NCI-H2107 treated with DMSO at 0.1 percent for 48 hours (cell line): Measurements from ENCODE around the gene PIK3C2B.

Experiments used
- DNase-seq: peaks from one replicate; lab custom pipeline; 2025; ENCODE audit not compliant: unreplicated experiment; lab: John Stamatoyannopoulos, UW

Gene PIK3C2B

DNA sequence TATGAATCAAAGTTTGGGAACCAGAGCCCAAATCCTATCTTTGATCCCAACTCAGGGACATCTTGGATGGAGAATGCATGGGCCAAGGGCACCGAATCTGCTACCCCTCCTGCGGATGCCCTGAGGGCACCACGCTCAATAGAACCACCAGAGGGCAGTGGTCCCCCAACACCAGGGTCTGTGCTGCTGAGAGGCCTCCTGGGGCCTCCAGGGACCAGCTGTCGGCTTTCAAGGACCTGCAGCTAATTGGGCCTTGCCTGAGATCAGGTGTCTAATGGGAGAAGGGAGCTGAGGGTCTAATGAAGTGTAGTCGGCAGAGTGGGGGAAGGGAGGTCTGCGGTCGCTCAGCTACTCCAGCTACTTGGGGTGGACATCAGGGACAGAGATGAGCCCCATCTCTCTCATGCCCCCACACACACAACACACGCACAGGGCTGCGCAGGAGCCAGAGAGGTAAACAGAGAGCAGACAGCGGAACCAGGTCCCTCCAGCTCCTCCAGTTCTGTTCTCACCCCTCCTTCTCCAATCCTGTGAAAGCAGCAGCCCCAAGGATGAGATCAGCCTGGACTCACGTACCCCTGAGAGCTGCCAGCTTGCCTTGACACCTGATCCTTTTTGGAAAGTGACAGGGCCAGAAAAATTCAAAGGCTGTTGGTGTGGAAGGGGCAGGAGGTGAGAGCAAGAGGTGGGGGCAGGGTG lies 48.0 kb downstream of the PIK3C2B start:
- DNase-seq: peak; percentile 99

- peak; percentile 34 for DNase-seq
Observed at GRCh38 chr1:204445860-204446412, 48.7 kb downstream of the PIK3C2B start.
